Epithelial cell of esophagus (primary cell): Measurements from ENCODE around the gene BICC1.

Source experiments
- DNase-seq: peaks from one replicate; pipeline ENCODE4 v3.0.0; 2010; ENCODE audit warnings: low read depth
- H3K4me3 ChIP-seq: 2 replicates; pipeline ENCODE4 v1.5.1; 2011; ENCODE audit warnings: mild to moderate bottlenecking, low read length, control low read depth
- TF ChIP-seq, protein P1 (sequence below): IDR thresholded peaks from 2 replicates; pipeline ENCODE4 v1.5.1; 2011; ENCODE audit warnings: low read depth, mild to moderate bottlenecking, low read length, control low read depth, inconsistent platforms; ENCODE audit not compliant: insufficient read depth; ENCODE audit errors: missing control alignments

BICC1 gene

DNA sequence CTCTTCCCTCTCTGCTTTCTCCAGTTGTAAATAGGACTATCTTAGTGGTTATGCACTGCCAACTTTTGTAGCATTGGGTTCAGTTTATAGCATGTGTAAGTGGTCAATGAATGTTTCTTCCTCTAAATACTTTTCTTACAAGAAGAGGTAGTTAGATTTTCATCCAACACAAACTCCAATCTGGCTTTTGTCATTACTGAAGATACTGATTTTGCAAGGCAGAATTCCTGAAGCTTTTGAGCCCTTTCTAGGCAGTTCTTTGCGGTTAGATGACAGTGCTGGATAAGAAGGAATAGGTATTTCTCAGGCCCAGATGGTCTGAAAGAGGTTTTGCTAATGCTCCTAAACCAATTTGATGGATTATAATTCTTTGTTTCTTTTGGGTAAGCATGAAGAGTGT lies 60.5 kb downstream of the BICC1 start:
- no peak for DNase-seq
- H3K4me3 ChIP-seq: no peak overlapping the region
- TF ChIP-seq, protein P1, sequence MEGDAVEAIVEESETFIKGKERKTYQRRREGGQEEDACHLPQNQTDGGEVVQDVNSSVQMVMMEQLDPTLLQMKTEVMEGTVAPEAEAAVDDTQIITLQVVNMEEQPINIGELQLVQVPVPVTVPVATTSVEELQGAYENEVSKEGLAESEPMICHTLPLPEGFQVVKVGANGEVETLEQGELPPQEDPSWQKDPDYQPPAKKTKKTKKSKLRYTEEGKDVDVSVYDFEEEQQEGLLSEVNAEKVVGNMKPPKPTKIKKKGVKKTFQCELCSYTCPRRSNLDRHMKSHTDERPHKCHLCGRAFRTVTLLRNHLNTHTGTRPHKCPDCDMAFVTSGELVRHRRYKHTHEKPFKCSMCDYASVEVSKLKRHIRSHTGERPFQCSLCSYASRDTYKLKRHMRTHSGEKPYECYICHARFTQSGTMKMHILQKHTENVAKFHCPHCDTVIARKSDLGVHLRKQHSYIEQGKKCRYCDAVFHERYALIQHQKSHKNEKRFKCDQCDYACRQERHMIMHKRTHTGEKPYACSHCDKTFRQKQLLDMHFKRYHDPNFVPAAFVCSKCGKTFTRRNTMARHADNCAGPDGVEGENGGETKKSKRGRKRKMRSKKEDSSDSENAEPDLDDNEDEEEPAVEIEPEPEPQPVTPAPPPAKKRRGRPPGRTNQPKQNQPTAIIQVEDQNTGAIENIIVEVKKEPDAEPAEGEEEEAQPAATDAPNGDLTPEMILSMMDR: no peak

GRCh38 chr10:58574058-58574457 lies 61.4 kb downstream of the BICC1 start:
- H3K4me3 ChIP-seq: no peak overlapping the region
- TF ChIP-seq, protein P1: no peak
- DNase-seq: no peak

DNA sequence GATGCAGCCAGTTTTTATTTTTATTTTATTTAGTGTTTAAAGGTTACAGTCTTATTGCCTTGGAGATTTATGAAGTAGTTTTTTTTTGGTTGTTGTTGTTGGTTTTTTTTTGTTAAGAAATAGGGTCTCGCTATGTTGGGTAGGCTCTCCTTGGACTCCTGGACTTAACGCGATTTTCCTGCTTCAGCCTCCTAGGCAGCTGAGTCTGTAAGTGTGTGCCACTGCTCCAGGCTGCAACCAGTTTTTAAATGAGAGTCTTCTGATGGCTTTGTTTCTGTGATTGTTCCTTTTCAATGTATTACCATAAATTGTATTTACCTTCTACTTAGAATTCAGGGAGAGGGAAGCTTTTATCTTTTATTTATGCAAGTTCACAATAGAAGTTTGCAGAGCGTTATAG lies 62.8 kb downstream of the BICC1 start:
- no peak overlapping the region for H3K4me3 ChIP-seq
- TF ChIP-seq, protein P1: no peak
- DNase-seq: no peak

DNA sequence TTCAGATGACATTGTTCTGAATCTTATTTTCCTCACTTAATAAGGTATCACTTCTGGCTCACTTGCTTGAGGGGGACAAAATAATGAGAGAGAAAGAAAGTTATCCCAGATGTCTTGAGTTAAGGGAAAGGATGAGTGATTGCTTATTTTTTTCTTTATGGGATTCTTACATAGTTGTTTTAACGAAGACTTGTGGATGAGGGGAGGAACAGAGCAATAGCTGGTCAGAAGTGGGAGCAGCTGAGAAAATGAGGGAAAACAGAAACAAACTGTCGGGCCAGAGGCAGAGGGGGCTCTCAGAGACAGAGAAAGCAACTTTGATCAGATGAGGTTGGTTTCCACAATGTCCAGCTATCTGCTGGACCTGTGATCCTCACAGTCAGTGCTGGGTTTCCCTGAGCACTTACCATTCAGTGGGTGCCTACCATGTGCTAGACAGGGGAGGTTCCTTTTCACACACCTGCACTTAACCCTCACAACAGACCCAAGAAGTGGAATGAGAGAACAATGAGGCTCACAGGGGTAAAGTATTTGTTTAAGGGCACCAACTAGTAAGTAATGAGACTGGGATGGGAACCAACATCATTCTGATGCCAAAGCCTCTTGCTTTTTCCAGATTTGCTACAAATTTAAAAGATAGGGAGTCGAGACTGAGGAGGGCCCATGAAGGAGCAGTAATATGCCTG lies 64.2 kb downstream of the BICC1 start:
- DNase-seq: no peak
- TF ChIP-seq, protein P1: no peak
- no peak overlapping the region for H3K4me3 ChIP-seq

- DNase-seq: no peak
- TF ChIP-seq, protein P1: no peak
- no peak overlapping the region for H3K4me3 ChIP-seq
Observed at GRCh38 chr10:58577437-58577777, 64.7 kb downstream of the BICC1 start.

DNA sequence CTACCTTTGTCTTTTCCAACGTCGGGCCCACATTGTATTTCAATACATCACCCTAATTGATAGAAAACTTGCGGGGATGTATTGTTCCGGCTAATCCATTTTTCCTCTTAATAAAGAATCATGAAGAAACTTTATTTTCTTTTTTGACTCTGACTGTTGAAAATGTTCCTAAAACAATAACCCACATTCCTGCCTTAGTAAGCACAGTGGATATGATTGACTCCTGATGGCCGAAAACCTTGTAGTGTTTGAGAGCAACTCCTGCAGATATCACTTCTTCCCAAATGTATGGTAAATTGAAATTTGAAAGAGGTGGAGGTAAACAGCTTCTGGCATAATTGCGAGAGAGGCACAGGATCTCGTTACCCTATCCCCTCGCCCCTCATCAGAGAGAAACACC lies 65.7 kb downstream of the BICC1 start:
- TF ChIP-seq, protein P1: no peak
- no peak overlapping the region for H3K4me3 ChIP-seq
- DNase-seq: no peak

GRCh38 chr10:58579011-58579655 lies 66.5 kb downstream of the BICC1 start:
- TF ChIP-seq, protein P1: no peak
- no peak overlapping the region for H3K4me3 ChIP-seq
- DNase-seq: no peak
